Stimulated activated CD8-positive, alpha-beta memory T cell treated with anti-CD3 and anti-CD28 coated beads, Interleukin-12 subunit alpha, Interleukin-12 subunit beta, amount 100 ng/mL, for 1 hour (primary cell): ENCODE data around the gene DUSP1.

ENCODE experiments used
- DNase-seq: peaks from one replicate; pipeline ENCODE4 v3.0.0-alpha.2; 2020; ENCODE audit warnings: low read depth

DUSP1 gene

DNA sequence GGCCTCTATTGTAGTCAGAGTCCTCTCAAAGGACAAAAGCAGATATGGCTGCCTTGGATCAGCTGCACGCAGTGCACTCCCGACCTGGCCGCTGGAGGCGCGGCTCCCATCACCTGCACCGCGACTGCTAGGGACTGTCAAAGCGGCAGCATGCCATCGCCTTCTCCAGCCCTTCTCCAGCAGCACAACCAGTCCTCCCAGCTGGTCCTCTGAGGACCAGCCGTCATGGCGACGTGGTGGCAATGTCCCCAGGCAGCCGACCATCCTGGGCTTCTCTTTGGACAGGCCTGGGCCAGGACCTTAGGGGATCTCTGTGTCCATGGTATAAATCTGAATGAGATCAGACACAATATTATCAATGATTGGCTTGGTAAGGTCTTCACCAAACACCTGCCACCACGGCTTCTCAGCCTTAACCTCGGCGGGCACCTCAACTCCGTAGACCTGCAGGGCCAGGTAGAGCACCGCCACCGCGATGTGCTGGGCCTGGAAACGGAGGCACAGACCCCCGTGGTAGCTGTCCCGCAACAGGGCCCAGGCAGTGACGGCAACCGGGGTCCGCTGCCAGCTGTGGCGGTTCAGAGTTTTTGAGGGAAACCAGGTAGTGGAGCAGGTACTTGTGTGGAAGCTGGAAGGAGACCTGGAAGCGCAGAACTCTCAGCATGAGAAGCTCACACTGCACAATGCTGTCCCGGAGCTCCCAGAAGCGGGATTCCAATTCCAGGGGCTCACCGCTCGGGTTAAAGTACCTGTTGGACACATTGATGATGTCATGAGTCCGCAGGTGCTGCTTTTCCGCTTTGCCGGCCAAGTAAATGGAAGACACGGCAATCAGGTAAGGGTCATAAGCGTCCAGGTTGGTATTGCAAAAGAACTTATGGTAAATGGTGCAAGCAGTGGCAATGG lies 8.5 kb downstream of the DUSP1 start:
- no peak for DNase-seq

DNA sequence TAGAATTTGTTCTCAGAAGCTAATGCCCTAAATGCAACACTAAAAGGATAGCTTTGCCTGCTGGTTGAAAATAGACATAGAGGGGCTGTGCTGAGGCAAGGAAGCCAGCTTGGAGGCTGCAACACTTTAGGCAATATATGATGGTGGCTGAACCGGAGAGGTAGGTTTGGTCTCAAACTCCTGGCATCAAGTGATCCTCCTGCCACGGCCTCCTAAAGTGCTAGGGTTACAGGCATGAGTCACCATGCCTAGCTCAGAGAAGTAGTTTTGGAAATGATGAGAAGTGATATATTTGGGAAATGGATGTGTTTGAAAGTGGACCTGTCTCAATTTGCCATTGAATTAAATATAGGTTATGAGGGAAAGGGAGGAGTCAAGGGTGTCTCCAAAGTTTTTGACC lies 10.0 kb downstream of the DUSP1 start:
- no peak for DNase-seq

GRCh38 chr5:172760136-172760535 lies 10.9 kb downstream of the DUSP1 start:
- DNase-seq: no peak

DNA sequence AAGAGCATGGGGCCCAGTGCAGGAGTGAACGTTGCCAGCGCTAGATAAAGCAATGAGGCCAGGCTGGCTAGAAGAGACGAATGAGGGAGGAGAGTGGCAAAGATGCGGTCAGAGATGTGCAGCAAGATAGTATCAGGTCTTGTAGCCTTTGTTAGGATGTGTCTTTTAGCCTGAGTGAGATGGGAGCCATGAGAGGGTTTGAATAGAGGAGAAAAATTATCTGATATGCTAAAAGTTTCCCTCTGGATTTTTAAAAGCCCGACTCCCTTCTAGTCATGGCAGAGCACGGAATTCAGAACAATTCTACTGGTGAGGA lies 12.2 kb downstream of the DUSP1 start:
- no peak for DNase-seq

DNA sequence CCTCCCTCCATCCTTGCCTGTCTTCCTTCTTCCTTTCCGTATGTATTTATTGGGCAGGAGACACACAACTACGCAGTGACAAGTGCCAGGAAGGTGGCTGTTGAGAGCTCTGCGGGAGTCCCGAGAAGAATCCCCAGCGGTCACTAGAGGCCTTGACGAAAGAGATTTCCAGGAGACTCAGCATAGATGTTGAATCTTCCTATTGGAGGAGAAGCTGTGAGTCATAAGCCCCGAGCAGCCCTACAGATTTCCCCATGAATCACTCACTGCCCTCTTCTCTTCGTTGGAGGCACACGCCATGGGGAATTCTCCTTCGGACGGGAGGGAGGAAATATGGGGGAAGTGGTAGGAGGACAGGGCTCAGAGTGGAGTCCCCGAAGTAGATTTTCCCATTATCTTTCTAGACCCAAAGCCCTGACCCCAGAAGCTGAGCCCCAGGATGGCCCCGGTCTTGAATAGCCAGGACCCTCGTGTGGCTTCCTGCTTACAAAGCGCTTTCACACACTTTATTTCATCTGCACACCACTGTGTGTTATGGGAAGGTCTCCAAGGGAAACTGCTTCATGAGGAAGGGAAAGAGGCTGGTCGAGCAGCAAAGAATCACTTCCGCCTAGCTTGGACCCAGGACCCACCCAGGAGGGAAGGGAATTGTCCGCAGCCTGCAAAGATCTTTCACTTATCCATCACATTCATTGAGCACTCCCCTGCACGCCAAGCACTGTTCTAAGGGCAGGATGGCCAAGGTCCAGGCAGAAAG lies 12.7 kb downstream of the DUSP1 start:
- no peak for DNase-seq

- no peak for DNase-seq
These were observed 13.5 kb downstream of the DUSP1 start for GRCh38 chr5:172757394-172758010.

DNA sequence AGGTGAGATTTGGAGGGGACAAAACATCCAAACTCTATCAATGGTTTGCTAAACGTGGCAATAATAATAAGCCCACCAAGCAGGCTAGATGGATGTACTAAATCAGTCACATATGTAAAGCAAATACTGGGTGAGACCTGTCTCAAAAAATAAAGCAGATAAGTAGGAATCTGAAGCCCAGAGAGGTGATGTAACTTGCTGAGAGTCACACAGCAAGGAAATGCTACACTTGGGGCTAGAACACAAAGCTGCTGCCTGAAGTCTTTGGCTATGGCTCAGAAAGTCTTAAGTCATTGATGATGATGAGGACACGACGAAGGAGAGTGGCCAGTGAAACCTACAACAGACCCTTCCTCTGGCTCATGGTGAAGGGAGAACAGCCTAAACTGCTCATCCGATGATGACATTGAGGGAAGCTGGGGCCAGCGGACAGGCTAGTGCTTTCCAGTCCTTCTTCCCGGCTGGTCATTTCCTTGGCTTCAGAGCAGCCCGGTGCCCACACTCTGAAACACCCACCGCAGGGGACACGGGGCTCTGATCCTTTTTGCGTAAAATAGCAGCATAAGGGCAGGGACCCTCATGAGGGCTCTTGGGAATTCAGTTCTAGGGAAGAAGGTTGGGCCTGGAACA lies 14.1 kb downstream of the DUSP1 start:
- DNase-seq: no peak

- no peak for DNase-seq
These were observed 16.2 kb downstream of the DUSP1 start for GRCh38 chr5:172754596-172755356.

- DNase-seq: no peak
These were observed 17.9 kb downstream of the DUSP1 start for GRCh38 chr5:172753101-172753500.

GRCh38 chr5:172751761-172752510 lies 19.1 kb downstream of the DUSP1 start:
- no peak for DNase-seq

GRCh38 chr5:172749881-172750633 lies 20.9 kb downstream of the DUSP1 start:
- DNase-seq: no peak

GRCh38 chr5:172749076-172749475 lies 21.9 kb downstream of the DUSP1 start:
- DNase-seq: no peak

GRCh38 chr5:172748341-172748843 lies 22.6 kb downstream of the DUSP1 start:
- no peak for DNase-seq

DNA sequence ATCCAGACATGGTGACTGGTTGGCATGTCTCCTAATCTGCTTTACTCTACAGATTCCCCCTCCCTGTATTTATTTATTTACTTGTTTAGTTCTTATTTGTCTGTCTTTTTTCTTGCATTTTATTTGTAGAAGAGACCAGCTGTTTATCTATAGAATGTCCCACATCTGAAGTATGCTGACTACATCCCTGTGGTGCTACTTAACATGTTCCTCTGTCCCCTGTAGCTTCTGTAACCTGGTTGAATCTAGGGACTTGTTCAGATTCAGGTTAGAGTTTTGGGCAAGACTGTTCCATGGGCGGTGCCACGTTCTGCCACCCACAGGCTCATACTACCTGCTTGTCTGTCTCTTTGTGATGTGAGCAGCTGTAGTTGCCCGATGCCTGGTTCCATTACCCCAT lies 23.5 kb downstream of the DUSP1 start:
- no peak for DNase-seq

GRCh38 chr5:172746725-172747124 lies 24.3 kb downstream of the DUSP1 start:
- DNase-seq: no peak

DNA sequence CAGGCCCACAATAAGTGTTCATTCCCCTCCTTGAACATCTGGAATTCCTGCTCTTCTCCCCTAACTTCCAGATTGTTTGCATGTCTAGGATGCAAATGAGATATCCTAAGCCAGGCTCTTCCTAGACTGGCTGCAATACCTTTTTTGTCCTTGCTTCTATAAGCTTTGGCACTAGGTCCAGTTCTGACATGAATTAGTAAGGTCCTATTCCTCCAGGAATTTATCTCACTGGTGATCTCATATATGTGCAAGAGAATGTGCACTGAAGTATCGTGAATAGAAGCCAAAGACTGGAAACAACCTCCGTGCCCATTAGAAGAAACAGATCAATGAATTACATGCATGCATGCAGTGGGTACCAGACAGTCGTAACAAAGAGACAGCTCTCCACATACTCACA lies 25.2 kb downstream of the DUSP1 start:
- DNase-seq: no peak

- DNase-seq: no peak
These were observed 25.6 kb downstream of the DUSP1 start for GRCh38 chr5:172745406-172745805.

GRCh38 chr5:172744123-172745104 lies 26.6 kb downstream of the DUSP1 start:
- no peak for DNase-seq
